ENCODE results near the gene ASIC2.
A peak's percentile ranks its signal among the peaks of the same experiment; 100 is the strongest.

Gene ASIC2

GRCh38 chr17:33287096-33287725 lies 5.9 kb downstream of the ASIC2 start:
- DNase-seq (ENCODE audit: low spot score), result no peak

- DNase-seq (ENCODE audit: low spot score), result no peak
These were observed 7.7 kb downstream of the ASIC2 start for GRCh38 chr17:33285413-33285812.

DNA sequence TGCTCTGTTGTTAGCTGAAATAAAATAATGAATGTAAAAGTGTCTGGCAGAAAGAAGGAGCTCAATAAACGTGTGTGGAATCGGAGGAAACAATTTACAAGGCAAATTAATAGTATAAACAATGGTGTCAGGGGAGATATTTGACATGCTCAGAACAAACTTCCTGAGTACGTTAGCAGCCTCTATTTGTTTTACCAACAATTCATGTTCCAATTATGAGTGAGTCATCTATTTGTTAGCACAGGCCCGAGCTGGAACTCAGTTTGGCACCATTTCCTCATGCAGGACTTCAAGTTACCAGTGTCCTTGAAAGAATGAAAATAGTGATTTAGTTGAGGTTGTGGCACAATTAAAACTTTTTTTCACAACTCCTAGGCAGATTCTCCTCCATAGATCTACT lies 9.1 kb downstream of the ASIC2 start:
- peak; percentile 63 for DNase-seq (ENCODE audit: low spot score)

DNA sequence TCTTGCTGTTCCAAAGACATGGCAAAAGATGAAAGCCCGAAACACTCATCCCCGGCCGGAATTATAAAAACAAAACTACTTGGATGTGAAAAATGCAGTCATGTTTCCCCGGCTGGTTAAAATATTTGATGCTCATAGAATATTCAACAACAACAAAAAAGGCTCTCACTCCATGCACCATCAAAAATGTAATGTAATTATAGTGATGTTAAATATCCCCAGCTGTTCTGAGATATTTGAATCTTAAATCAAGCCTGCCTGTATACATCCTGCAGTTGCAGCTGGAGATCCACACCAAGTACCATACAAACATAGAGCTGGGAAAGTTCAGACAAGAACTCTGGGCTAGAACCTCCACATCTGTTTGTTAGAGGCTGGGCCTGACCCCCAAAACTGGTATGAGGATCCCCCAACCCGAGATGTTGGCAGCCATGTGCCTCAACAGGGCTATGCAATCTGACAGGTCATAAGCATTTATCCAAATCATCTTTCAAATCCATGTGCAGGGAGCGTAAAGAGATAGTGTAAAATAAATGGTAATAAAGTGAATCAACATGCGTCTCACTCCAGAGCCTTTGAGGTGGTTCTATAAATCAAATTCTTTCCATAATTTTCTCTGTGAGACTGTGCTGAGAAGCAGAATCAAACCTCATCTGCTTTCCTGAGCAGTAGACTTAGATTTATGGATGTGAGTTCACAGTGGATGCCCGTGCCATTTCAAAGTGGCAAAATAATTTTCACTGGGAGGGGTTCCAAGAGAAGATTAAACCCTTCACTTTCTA lies 12.7 kb downstream of the ASIC2 start:
- no peak for DNase-seq (ENCODE audit: low spot score)

GRCh38 chr17:33277436-33278100 lies 15.5 kb downstream of the ASIC2 start:
- no peak for DNase-seq (ENCODE audit: low spot score)

DNA sequence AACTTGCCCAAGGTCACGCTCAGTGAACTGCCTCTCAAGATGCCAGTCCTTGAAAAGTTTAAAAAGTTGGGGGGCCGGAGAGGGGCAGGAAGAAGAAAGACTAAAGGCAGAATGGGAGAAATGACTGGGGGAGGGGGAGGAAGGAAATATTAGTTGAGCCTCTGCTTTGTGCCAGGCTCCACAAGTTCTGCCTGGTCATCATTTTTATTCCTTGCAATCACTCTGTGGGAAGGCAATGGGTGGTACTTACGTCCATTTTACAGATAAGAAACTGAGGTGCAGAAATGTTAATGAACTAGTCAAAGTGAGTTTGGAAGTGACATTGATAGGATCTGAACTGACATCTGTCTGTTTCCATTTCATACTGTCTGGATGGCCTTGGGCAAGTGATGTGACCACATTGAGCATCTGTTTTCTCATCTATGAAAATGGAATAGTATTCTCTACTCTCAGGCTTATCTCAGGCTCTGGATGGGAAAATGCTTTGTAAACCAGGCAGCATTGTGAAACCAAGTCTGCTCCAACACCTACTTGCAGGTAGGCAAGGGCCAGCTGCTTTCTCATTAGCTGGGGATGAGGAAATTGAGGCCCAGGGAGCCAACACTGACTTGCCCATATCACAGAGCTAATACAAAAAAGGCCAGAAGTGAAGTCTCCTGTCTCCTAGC lies 19.2 kb downstream of the ASIC2 start:
- no peak for DNase-seq (ENCODE audit: low spot score)

- DNase-seq (ENCODE audit: low spot score), result no peak
These were observed 19.8 kb downstream of the ASIC2 start for GRCh38 chr17:33273271-33273670.

GRCh38 chr17:33272438-33272837 lies 20.7 kb downstream of the ASIC2 start:
- no peak for DNase-seq (ENCODE audit: low spot score)

- no peak for DNase-seq (ENCODE audit: low spot score)
These were observed 23.6 kb downstream of the ASIC2 start for GRCh38 chr17:33269337-33270060.

DNA sequence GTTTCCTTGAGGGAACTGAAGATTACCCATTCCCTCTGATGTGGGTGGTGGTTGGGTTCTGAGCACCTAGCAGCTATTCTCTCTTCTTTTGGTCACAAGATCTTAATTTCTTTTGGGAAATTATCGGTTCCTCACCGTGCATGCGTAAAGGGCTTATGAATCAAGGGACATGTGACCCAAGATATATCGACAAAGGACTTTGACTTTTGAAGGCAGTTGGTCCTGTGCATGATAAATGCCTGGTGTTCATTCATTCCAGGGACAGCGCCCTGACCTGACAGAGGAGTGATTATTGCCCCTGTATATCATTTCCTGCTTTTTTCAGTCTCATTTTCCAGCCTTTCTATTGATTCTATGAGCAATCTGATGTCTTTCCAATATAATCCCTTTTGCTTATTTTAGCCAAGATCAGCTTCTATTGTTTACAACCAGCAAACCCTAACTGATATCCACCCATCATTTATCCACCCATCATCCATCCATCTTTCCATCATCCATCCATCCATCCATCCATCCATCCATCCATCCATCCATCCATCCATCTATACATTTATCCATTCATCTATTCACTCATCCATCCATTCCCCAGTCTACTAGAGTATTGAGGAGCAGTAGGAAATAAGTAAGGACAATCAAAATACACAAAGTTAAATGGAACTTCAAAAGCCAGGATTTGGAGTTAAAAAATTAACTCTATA lies 25.1 kb downstream of the ASIC2 start:
- DNase-seq (ENCODE audit: low spot score), result no peak

- no peak for DNase-seq (ENCODE audit: low spot score)
These were observed 25.8 kb downstream of the ASIC2 start for GRCh38 chr17:33267271-33267790.

DNA sequence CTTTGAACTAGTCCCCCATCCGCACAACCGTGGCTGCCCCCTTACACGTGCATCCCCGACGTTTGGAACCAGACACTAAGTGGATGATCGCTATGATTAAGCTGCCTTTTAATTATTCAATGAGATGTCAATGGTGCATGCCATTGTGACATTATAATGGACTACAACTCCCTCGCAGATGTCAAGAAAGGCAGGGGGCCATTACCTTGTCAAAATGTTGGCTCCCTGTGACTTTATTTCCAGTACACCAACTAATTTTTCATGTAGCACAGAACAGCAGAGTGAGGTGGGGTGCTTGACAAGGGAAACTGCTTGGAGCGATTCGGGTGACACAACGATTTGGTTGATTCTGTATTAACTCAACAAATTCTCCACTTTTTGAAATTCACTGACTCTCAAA lies 26.5 kb downstream of the ASIC2 start:
- no peak for DNase-seq (ENCODE audit: low spot score)

GRCh38 chr17:33266116-33266515 lies 27.0 kb downstream of the ASIC2 start:
- no peak for DNase-seq (ENCODE audit: low spot score)

GRCh38 chr17:33263396-33263795 lies 29.7 kb downstream of the ASIC2 start:
- DNase-seq (ENCODE audit: low spot score), result no peak

GRCh38 chr17:33262266-33263123 lies 30.6 kb downstream of the ASIC2 start:
- DNase-seq (ENCODE audit: low spot score), result no peak

GRCh38 chr17:33261820-33262219 lies 31.3 kb downstream of the ASIC2 start:
- DNase-seq (ENCODE audit: low spot score), result no peak

- no peak for DNase-seq (ENCODE audit: low spot score)
These were observed 32.5 kb downstream of the ASIC2 start for GRCh38 chr17:33260638-33261037.

DNA sequence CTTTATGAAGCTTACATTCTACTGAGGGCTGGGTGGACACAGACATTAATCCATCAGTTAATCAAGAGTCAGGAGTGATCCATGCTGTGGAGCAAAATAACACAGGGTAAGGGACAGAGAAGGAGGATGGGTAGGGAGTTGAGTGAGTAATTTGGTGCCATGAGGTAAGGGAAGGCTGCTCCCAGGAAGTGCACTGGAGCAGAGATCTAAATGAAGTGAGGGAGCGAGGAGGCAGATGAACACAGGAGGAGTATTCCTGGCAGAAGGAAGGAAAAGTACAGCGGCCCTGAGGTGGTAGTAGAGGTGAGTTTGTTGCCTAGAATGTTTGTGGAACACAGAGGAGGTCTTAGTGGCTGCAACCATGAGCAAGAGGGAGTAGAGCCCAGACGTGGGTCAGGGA lies 34.8 kb downstream of the ASIC2 start:
- DNase-seq (ENCODE audit: low spot score), result no peak

DNA sequence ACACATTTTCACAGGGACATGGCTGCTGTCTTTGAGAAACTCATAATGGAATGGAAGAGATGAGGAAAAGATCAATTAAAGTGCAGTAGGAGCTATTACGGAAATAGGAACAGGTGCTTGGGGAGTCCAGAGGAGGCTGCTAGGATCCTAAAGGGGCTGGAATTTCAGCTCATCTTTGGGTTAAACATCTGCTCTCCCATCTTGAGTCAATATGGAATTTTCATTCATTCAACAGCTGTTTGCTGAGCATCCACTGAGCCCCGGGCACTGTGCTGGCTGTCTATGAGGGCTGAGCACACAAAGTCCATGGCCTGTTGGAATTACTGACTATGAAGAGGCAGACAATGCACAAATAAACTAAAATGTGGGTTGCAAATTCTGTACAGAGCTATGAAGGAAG lies 47.9 kb downstream of the ASIC2 start:
- no peak for DNase-seq (ENCODE audit: low spot score)

DNA sequence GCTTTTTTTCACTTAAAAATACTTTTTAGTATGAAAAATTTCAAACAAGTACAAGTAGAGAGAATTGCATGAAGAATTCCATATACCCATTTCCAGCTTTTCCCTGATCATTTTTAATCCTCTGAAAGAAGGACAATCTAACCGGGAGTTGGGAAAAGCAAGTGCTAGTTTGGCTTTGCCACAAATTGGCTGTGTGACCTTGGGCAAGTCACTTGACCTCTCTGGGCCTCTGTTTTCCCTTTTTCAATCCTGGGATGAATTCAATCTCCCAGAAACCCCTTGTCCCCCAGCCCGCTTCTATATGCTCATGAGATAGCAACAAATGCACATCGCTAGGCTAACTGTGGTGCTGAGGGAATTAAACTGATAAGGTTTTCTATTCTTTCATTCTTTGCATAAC lies 49.4 kb downstream of the ASIC2 start:
- DNase-seq (ENCODE audit: low spot score), result no peak

Measured in LoVo (cell line).